ENCODE data around the gene MYEOV. TPM values are rescaled to one million over a fixed set of nuclear protein-coding genes. Genes with fewer than 3 reads are reported as not detected.

Gene MYEOV
- polyA plus RNA-seq, 1 experiment, result 4.5 TPM

DNA sequence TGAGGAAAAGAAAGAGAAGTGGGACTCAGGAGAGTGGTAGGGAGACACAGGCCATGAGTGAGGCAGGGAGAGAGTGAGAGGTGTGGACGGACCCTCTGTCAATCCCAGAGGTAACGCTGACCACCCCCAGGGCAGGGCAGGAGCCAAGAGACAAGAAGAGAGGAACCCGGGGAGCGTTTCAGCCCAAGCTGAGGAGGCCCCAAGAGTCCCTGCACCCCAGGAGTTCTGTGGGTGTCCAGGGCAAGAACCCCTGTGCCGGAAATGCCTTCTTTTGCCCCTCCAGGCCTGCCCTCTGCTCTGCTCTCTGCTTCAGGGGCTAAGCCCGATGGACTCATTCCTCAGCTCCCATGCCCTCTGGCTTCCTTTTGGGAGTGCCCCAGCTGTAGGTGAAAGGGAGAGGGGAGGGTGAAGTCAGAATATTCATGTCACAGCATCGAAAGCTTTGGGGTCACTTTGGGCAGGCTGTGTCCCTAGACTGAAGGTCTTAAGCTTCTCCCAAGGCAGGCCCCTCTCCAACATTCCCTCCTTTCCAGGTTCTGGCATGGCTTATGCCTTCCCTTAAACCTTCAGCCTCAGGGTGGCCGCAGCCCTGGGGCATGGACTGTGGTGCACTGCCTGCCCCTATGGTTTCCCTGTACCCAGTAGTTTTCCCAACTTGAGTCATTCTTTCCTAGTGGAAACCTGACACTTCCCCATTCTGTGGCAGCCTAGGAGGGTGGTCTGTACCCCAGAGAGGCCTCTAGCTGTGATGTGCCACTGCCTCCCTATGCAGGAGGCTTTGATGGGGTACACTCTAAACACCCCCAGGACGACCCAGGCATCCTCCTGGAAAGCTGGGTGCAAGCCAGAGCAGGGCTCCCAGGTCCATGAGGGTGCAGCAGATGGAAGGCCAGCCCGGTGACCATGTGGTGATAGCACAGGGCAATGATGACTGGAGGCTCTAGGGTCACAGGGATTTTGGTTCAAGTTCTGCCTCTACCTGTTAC lies 27.1 kb downstream of the MYEOV start:
- no peak for DNase-seq (ENCODE audit: low read depth)
- CTCF ChIA-PET, result interaction anchor here (0.7 to 1.8 kb wide), 4 partner anchors 8 to 20 kb away, joined by 3 to 5 read pairs (median 4); no protein-coding TSS in a partner anchor
- Histone ChIP-seq H3K4me3 (ENCODE audit: low read depth, low read length) (no peak overlapping the region), H3K36me3 (ENCODE audit: control insufficient read depth, insufficient read depth, low read length) (no peaks in the 10 kb centered on the region), H3K27me3 (ENCODE audit: control insufficient read depth, insufficient read depth, low read length) (no peaks in the 10 kb centered on the region)
- POLR2A ChIA-PET, result interaction anchor here (0.9 kb wide), 1 partner anchor 124 kb away, joined by 5 read pairs; no protein-coding TSS in a partner anchor
- TF ChIP-seq CTCF (IDR thresholded peaks at IDR 0.05; ENCODE audit: insufficient read depth, low read depth, low read length), result no peak

GRCh38 chr11:69321877-69322361 lies 28.0 kb downstream of the MYEOV start:
- no peaks in the 10 kb centered on the region for H3K27me3 ChIP-seq (ENCODE audit: control insufficient read depth, insufficient read depth, low read length)
- POLR2A ChIA-PET, result interaction anchor here (0.9 kb wide), 1 partner anchor 123 kb away, joined by 5 read pairs; no protein-coding TSS in a partner anchor
- peak; percentile 82 for DNase-seq (ENCODE audit: low read depth)
- TF ChIP-seq CTCF (IDR thresholded peaks at IDR 0.05; ENCODE audit: insufficient read depth, low read depth, low read length), result no peak
- CTCF ChIA-PET, result interaction anchor here (0.7 kb wide), 1 partner anchor 15 kb away, joined by 3 read pairs; no protein-coding TSS in a partner anchor
- no peaks in the 10 kb centered on the region for H3K36me3 ChIP-seq (ENCODE audit: control insufficient read depth, insufficient read depth, low read length)
- no peak overlapping the region for H3K4me3 ChIP-seq (ENCODE audit: low read depth, low read length)

DNA sequence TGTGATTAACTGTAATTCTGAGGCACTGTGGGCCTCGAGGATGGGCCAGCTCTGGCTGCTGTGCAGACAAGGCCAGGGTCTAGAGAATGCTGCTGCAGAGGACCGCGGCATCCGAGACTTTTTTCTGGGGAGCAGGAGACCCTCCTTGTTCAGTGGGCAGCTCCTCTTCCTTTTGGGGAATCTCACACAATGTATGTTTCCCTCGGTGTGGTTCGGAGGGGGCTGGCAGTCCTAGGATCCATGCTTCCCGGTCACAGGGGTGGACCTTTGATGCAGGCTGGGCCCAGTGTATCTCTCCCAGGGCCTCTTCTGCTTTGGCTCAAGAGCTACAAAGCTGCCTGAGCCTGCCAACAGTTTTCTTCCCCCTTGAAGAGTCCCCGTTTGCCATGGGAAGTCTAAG lies 31.5 kb downstream of the MYEOV start:
- Histone ChIP-seq H3K4me3 (ENCODE audit: low read depth, low read length) (no peak overlapping the region), H3K36me3 (ENCODE audit: control insufficient read depth, insufficient read depth, low read length) (no peaks in the 10 kb centered on the region), H3K27me3 (ENCODE audit: control insufficient read depth, insufficient read depth, low read length) (no peaks in the 10 kb centered on the region)
- no peak for TF ChIP-seq CTCF (IDR thresholded peaks at IDR 0.05; ENCODE audit: insufficient read depth, low read depth, low read length)
- no peak for DNase-seq (ENCODE audit: low read depth)
- ChIA-PET POLR2A (no interaction called here), CTCF (interaction anchor here (2.0 kb wide), 1 partner anchor 14 kb away, joined by 4 read pairs; no protein-coding TSS in a partner anchor)

GRCh38 chr11:69326622-69327219 lies 32.8 kb downstream of the MYEOV start:
- Histone ChIP-seq H3K27me3 (ENCODE audit: control insufficient read depth, insufficient read depth, low read length) (no peaks in the 10 kb centered on the region), H3K4me3 (ENCODE audit: low read depth, low read length) (no peak overlapping the region), H3K36me3 (ENCODE audit: control insufficient read depth, insufficient read depth, low read length) (no peaks in the 10 kb centered on the region)
- TF ChIP-seq CTCF (IDR thresholded peaks at IDR 0.05; ENCODE audit: insufficient read depth, low read depth, low read length), result no peak
- DNase-seq (ENCODE audit: low read depth), result no peak
- ChIA-PET CTCF (interaction anchor here (0.6 to 2.0 kb wide), 3 partner anchors 11 to 81 kb away, joined by 3 to 4 read pairs (median 3); no protein-coding TSS in a partner anchor), POLR2A (no interaction called here)

GRCh38 chr11:69327741-69328191 lies 33.8 kb downstream of the MYEOV start:
- Histone ChIP-seq H3K36me3 (ENCODE audit: control insufficient read depth, insufficient read depth, low read length) (no peaks in the 10 kb centered on the region), H3K4me3 (ENCODE audit: low read depth, low read length) (no peak overlapping the region), H3K27me3 (ENCODE audit: control insufficient read depth, insufficient read depth, low read length) (no peaks in the 10 kb centered on the region)
- ChIA-PET POLR2A (no interaction called here), CTCF (interaction anchor here (0.7 to 1.5 kb wide), 2 partner anchors 12 to 92 kb away, joined by 3 read pairs; no protein-coding TSS in a partner anchor)
- no peak for TF ChIP-seq CTCF (IDR thresholded peaks at IDR 0.05; ENCODE audit: insufficient read depth, low read depth, low read length)
- no peak for DNase-seq (ENCODE audit: low read depth)

Measured in BJ (cell line).